IPS DF 4.7 (cell line): ENCODE results near the gene DHX35.
"Not testable (repeated sequence)": the region's sequence is repeated elsewhere in the genome, so short reads cannot be mapped to it uniquely, and the experiment has no call there.

Experiments used
- DNase-seq: peaks from one replicate; pipeline ENCODE4 v3.0.0-alpha.2; 2013; ENCODE audit warnings: low spot score; ENCODE audit errors: extremely low read depth

The DHX35 gene

GRCh38 chr20:38975539-38976120 is 13.5 kb downstream of the DHX35 start:
- no peak for DNase-seq

GRCh38 chr20:38979434-38979833 is 17.3 kb downstream of the DHX35 start:
- DNase-seq: no peak

GRCh38 chr20:38979842-38980241 is 17.7 kb downstream of the DHX35 start:
- DNase-seq: no peak

GRCh38 chr20:38982291-38982690 is 20.1 kb downstream of the DHX35 start:
- no peak for DNase-seq

GRCh38 chr20:38985060-38985459 is 22.9 kb downstream of the DHX35 start:
- no peak for DNase-seq

GRCh38 chr20:38985603-38986170 is 23.5 kb downstream of the DHX35 start:
- DNase-seq: no peak

- no peak for DNase-seq
Observed at GRCh38 chr20:38986663-38987062, 24.5 kb downstream of the DHX35 start.

GRCh38 chr20:38987777-38988176 is 25.6 kb downstream of the DHX35 start:
- no peak for DNase-seq

- no peak for DNase-seq
Observed at GRCh38 chr20:38990728-38991127, 28.6 kb downstream of the DHX35 start.

- no peak for DNase-seq
Observed at GRCh38 chr20:38991814-38992704, 29.9 kb downstream of the DHX35 start.

- DNase-seq: no peak
Observed at GRCh38 chr20:38995536-38996044, 33.4 kb downstream of the DHX35 start.

- DNase-seq: not testable (repeated sequence)
Observed at GRCh38 chr20:38996866-38997265, 34.7 kb downstream of the DHX35 start.

- DNase-seq: no peak
Observed at GRCh38 chr20:38997622-38998021, 35.5 kb downstream of the DHX35 start.

GRCh38 chr20:38999217-38999616 is 37.1 kb downstream of the DHX35 start:
- DNase-seq: no peak

- no peak for DNase-seq
Observed at GRCh38 chr20:38999965-39000910, 38.1 kb downstream of the DHX35 start.

- no peak for DNase-seq
Observed at GRCh38 chr20:39004508-39004907, 42.4 kb downstream of the DHX35 start.

GRCh38 chr20:39009348-39009747 is 47.2 kb downstream of the DHX35 start:
- DNase-seq: no peak

GRCh38 chr20:39010496-39010895 is 48.4 kb downstream of the DHX35 start:
- peak; percentile 9 for DNase-seq

- no peak for DNase-seq
Observed at GRCh38 chr20:39013662-39014109, 51.5 kb downstream of the DHX35 start.

- no peak for DNase-seq
Observed at GRCh38 chr20:39016041-39016440, 53.9 kb downstream of the DHX35 start.

- no peak for DNase-seq
Observed at GRCh38 chr20:39016506-39016905, 54.4 kb downstream of the DHX35 start.
